Activated CD8-positive, alpha-beta T cell treated with anti-CD3 and anti-CD28 coated beads, Interleukin-2, amount 10 ng/mL, durations not matched to agents 7 days and 5 days (primary cell): ENCODE results near the gene TPRG1. TPM values are rescaled to one million over a fixed set of nuclear protein-coding genes. Genes with fewer than 3 reads are reported as not detected.

Experiments used
- ATAC-seq: fragments of 150-1000 bp; cut with Tn5 transposase; one replicate; pipeline ENCODE4 v1.10.0; 2021; ENCODE audit warnings: moderate library complexity
- CTCF ChIA-PET: fragments of 350-600 bp; sonication (Branson Sonifier 250); formaldehyde crosslinking; loops from one replicate; lab custom pipeline; 2021; ENCODE audit warnings: antibody characterized with exemption; lab: Charles Lee
- POLR2A ChIA-PET: fragments of 350-600 bp; sonication (Branson Sonifier 250); formaldehyde crosslinking; loops from one replicate; lab custom pipeline; 2021; ENCODE audit warnings: antibody characterized with exemption; lab: Charles Lee
- DNase-seq: peaks from one replicate; pipeline ENCODE4 v3.0.0-alpha.2; 2020
- H3K27ac Mint-ChIP-seq: one replicate; pipeline ENCODE4 v1.8.0; 2021; ENCODE audit warnings: mild to moderate bottlenecking, mixed read lengths
- H3K27me3 Mint-ChIP-seq: one replicate; pipeline ENCODE4 v1.8.0; 2021; ENCODE audit warnings: low read depth, mixed read lengths
- H3K36me3 Mint-ChIP-seq: one replicate; pipeline ENCODE4 v1.8.0; 2021; ENCODE audit warnings: low read depth, mixed read lengths
- H3K4me1 Mint-ChIP-seq: one replicate; pipeline ENCODE4 v1.8.0; 2021; ENCODE audit warnings: low read depth, mixed read lengths
- H3K4me3 Mint-ChIP-seq: one replicate; pipeline ENCODE4 v1.8.0; 2021; ENCODE audit warnings: mild to moderate bottlenecking, mixed read lengths
- H3K9me3 Mint-ChIP-seq: one replicate; pipeline ENCODE4 v1.8.0; 2022; ENCODE audit warnings: mixed read lengths; ENCODE audit not compliant: insufficient read depth
- total RNA-seq, 2 experiments: library from RNA; stranded (reverse); gene quantifications; one replicate each; pipeline ENCODE4 v1.2.3, GENCODE V29; 2021

Gene TPRG1
- total RNA-seq, 2 experiments from 2014 or later = 0.86 to 1.0 TPM

DNA sequence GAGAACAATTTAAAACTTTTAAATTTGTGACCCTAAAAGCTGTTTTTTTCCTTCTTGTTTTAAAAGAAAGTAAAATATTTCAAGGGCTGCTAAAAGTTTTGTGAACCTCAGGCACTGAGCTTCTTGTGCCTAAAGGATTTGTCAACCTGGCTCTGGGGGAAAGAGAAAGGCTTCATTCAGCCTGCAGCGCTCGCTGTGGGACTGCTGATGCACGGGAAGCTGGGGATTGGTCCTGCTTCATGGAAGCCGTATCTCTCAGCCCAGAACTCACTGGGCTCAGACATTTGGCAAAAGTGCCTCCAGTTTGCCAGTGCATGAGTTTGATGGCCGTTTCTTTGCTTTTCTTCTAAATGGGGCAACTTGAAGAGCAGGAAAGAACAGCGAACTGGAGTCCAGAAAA, 30.8 kb downstream of the TPRG1 start:
- POLR2A ChIA-PET = no interaction called here
- DNase-seq (no peak), ATAC-seq (no peak)
- H3K4me1 Mint-ChIP-seq = no peaks in the 10 kb centered on the region
- no peak overlapping the region for H3K27ac Mint-ChIP-seq
- no peaks in the 10 kb centered on the region for H3K9me3 Mint-ChIP-seq
- H3K4me3 Mint-ChIP-seq = no peak overlapping the region
- CTCF ChIA-PET = no interaction called here
- no peaks in the 10 kb centered on the region for H3K36me3 Mint-ChIP-seq
- H3K27me3 Mint-ChIP-seq = no peaks in the 10 kb centered on the region

DNA sequence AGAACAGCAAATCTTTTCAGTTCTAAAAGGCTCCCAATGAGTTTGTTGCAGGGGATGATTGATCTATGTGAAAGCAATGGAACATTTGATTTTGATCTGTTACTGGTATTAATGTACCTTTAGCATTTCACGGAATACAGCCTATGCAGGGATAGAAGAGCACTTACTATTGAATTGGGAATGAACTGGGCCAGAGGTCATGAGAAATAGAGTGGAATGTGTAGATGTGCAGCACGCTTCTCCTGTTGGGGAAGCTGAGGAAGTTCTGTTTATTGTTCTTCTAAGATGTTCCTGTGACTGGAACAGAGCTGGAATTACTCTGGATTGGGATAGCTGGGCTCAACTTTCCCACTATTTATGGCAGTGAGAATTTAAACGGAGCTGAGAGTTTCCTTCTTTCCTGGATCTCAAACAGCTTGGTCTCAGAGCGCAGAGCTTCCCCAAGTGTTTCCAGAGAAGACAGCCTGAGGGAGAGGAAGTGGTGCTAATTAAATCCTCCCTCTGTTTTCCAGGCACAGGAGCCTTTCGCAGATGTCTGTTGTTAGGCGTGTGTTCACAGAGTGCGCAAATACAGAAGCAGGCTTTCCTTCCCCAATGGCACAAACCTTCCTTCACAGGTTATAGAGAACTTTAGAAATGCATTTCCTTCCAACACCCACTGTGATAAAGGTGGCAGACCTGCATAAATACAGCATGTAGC, 32.5 kb downstream of the TPRG1 start:
- H3K9me3 Mint-ChIP-seq = no peaks in the 10 kb centered on the region
- no peak for DNase-seq
- H3K27ac Mint-ChIP-seq = no peak overlapping the region
- no peaks in the 10 kb centered on the region for H3K4me1 Mint-ChIP-seq
- POLR2A ChIA-PET = no interaction called here
- no peak overlapping the region for H3K4me3 Mint-ChIP-seq
- CTCF ChIA-PET = no interaction called here
- no peaks in the 10 kb centered on the region for H3K27me3 Mint-ChIP-seq
- no peaks in the 10 kb centered on the region for H3K36me3 Mint-ChIP-seq
- ATAC-seq = no peak

DNA sequence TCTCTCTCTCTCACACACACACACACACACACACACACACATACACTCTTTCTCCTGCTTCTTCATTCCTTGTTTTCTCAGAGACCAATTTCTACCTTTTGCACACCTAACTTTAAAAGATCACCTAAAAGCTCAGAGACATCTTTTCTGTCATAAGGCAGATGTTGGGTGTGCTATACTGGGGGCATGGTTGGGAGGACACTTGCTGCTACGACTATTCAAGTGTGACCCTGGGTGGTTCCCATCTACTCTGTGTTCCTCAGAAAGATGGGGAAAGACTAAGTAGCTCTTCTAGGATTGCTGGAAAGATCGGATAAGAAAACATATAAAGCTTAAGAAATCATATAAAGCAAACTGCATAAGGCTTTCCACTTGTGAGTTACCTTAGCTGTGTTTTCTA, 33.2 kb downstream of the TPRG1 start:
- Mint-ChIP-seq H3K36me3 (no peaks in the 10 kb centered on the region), H3K9me3 (no peaks in the 10 kb centered on the region), H3K4me3 (no peak overlapping the region), H3K27me3 (no peaks in the 10 kb centered on the region), H3K4me1 (no peaks in the 10 kb centered on the region), H3K27ac (no peak overlapping the region)
- ChIA-PET CTCF (interaction anchor here (1.3 kb wide), 1 partner anchor 1465 kb away, joined by 4 read pairs; no protein-coding TSS in a partner anchor), POLR2A (no interaction called here)
- DNase-seq = no peak
- no peak for ATAC-seq

DNA sequence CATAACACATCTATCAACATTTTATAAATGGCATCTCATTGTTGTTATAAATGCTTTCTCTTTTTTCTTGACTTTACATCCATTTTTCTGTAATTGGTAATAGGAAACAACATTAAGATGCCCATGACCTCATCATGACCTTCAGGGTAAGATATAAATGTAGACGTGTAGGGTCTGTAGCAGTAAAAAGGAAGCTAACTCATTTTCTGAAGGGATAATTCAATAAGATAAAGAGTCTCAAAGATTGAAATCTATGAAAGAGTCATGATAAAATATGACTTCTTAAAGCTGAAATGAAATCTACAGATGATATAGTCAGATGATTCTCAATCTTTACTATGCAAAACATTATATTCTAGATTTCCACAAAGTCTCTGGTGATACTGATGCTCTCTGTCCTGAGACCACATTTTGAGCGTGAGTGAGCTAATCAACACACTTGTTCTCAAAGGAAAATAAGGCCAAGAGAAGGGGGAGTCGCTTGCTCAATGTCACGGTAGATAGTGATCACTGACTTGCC, 38.5 kb downstream of the TPRG1 start:
- DNase-seq = no peak
- CTCF ChIA-PET = no interaction called here
- Mint-ChIP-seq H3K36me3 (no peaks in the 10 kb centered on the region), H3K4me3 (no peak overlapping the region), H3K27me3 (no peaks in the 10 kb centered on the region), H3K4me1 (no peaks in the 10 kb centered on the region), H3K27ac (no peak overlapping the region), H3K9me3 (no peaks in the 10 kb centered on the region)
- ATAC-seq = no peak
- POLR2A ChIA-PET = no interaction called here

DNA sequence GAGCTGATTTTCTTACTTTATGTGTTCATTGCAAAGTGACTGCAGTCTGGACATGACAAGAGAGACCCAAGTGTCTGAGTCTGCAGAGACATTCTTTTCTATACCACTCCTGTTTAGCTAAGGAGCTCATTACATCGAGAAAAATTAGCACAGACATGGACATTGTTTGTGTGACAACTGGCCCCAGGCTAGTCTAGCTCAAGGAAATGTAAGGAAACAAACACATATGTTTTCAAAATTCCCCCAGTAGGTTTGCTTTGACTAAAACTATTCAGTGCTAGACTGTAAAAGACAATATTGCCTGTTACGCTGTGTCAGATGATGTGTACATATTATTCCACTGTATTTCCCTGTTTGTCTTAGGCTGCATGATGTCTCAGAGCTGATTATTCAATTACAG, 40.9 kb downstream of the TPRG1 start:
- POLR2A ChIA-PET = no interaction called here

DNA sequence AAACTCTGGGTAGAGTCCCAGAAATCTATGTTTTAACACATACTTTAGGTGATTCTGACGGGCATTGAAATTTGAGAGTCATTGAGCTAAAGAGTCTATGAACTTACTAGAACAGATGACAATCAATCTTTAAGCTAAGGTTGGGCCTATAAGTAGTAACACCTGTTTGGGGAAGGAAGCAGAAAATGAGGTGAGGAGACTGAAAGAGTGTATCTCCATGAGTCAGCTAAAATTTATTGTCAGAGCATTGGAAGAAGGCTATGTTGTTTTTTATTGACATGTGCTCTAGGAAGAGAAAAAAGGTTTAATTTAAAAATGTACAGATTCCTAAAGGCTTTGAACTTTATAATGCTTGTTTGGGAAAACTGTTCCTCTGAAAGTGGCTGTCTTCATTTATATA, 42.9 kb downstream of the TPRG1 start:
- POLR2A ChIA-PET = no interaction called here

More for the DNA sequence above, 40.9 kb downstream of the TPRG1 start:
- DNase-seq = no peak
- H3K4me3 Mint-ChIP-seq = no peak overlapping the region
- no peaks in the 10 kb centered on the region for H3K36me3 Mint-ChIP-seq
- H3K9me3 Mint-ChIP-seq = no peaks in the 10 kb centered on the region
- ATAC-seq = no peak
- H3K27me3 Mint-ChIP-seq = no peaks in the 10 kb centered on the region
- H3K4me1 Mint-ChIP-seq = no peaks in the 10 kb centered on the region
- no peak overlapping the region for H3K27ac Mint-ChIP-seq
- CTCF ChIA-PET = no interaction called here

DNA sequence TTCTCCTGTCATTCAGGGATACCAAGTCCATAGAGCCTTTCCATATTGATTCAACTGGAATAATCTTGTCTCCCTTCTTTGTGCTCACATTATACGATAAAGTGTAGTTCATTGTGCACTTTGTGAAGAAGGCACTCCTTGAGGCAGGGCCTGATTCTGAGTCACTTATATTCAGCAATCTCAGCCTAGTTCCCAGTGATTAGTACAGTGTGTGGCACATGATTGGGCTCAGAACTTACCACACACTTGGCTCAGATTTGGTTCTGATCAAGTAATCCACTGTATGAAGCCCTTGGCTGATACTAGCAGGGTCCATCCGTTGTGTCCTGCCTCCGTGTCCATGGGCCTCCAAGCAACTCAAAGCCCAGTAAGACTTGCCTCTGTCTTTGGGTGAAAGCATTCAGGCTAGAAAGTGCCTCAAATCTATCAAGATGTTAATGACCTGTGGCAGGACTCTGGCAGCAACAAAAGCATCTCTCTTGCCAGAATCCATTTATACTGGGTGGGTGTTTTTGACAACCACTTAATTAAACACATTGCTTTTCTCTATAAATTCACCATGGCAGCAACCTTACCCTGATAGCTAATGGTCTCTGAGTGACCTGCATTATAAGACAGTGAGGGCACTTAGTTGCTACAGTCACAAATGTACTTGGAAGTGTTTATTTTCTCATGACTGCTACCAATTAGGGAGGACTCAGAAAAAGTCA, 51.3 kb downstream of the TPRG1 start:
- Mint-ChIP-seq H3K36me3 (no peaks in the 10 kb centered on the region), H3K27me3 (no peaks in the 10 kb centered on the region), H3K9me3 (no peaks in the 10 kb centered on the region), H3K4me3 (no peak overlapping the region), H3K27ac (no peak overlapping the region), H3K4me1 (no peaks in the 10 kb centered on the region)
- ChIA-PET POLR2A (no interaction called here), CTCF (no interaction called here)
- no peak for ATAC-seq
- DNase-seq = no peak

More for the DNA sequence above, 42.9 kb downstream of the TPRG1 start:
- Mint-ChIP-seq H3K36me3 (no peaks in the 10 kb centered on the region), H3K4me1 (no peaks in the 10 kb centered on the region), H3K4me3 (no peak overlapping the region), H3K9me3 (no peaks in the 10 kb centered on the region), H3K27me3 (no peaks in the 10 kb centered on the region), H3K27ac (no peak overlapping the region)
- no peak for DNase-seq
- ATAC-seq = no peak
- CTCF ChIA-PET = no interaction called here

DNA sequence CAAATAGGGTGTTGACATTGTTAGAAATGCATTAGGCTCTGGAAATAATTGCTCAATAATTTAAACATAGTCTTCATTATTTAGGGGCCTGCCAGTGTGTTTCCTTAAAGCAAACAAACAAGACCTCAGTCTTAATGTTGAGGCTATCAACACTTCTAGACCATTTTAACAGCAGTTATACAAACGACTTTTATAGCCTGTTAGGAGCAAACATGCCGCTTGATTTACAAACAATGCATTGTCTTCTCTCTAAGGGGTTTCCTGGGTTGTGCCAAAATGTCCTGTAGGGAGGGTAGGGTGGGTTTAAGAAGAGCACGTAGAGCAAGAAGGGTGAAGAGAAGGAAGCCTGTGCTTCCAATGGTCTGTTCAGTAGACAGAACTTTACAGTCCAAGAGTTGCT, 53.7 kb downstream of the TPRG1 start:
- no peak for DNase-seq
- no peak overlapping the region for H3K27ac Mint-ChIP-seq
- H3K36me3 Mint-ChIP-seq = no peaks in the 10 kb centered on the region
- ATAC-seq = no peak
- no peaks in the 10 kb centered on the region for H3K9me3 Mint-ChIP-seq
- ChIA-PET CTCF (no interaction called here), POLR2A (no interaction called here)
- H3K4me3 Mint-ChIP-seq = no peak overlapping the region
- peaks cover 2% of the 10 kb centered on the region for H3K4me1 Mint-ChIP-seq
- no peaks in the 10 kb centered on the region for H3K27me3 Mint-ChIP-seq

DNA sequence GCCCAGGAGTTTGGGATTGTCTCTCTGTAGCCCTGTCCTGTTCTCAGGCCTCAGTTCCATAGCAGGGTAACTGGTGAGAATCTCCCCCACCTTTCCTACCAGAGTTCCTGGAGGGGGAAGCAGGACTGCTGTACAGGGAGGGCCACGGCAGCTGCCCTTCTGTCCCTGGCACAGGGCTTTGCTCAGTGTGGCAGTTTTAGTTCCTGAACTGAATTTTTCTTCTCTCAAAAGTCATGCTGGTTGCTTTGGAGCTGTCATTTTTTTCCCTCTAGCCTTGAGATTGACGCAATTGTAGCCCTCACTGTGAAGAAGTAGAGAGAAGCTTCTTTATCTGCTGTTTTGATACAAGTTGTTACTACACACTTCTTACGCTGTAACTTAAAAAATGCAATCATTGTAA, 55.5 kb downstream of the TPRG1 start:
- Mint-ChIP-seq H3K36me3 (no peaks in the 10 kb centered on the region), H3K4me3 (no peak overlapping the region), H3K27me3 (no peaks in the 10 kb centered on the region), H3K9me3 (no peaks in the 10 kb centered on the region), H3K27ac (no peak overlapping the region), H3K4me1 (peaks cover 2% of the 10 kb centered on the region)
- no peak for ATAC-seq
- CTCF ChIA-PET = no interaction called here
- DNase-seq = no peak
- POLR2A ChIA-PET = no interaction called here

DNA sequence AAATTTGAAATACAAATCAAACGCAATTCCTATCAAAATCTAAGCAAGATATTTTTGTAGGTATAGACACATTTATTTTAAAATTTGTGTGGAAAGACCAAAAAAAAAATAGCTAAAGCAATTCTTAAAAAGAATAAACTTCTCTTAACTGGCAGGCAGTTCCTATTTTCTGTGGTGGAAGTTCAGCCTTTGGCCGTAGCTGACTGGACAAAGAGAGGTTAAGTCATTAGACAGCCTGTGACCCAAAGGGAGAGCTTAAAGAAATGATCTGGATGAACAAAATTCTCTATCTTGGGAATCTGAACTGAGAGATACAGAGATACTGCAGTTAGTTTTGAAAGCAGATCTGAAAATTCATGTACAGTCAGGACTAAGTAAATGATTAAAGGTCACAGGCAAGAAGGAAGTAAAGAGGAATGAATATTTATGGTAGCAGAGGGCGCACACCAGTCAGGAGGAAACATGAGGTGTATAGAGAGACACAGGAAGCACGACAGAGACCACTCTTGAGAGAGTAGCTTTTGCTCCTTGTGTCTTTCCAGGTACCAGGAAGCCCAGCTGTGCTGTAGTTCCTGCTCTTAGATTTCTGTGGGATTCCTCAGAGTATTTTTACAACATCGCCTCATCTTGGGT, 57.5 kb downstream of the TPRG1 start:
- CTCF ChIA-PET = interaction anchor here (1.2 kb wide), 1 partner anchor 43 kb away, joined by 4 read pairs; no protein-coding TSS in a partner anchor
- no peaks in the 10 kb centered on the region for H3K36me3 Mint-ChIP-seq
- H3K9me3 Mint-ChIP-seq = no peaks in the 10 kb centered on the region
- DNase-seq (no peak), ATAC-seq (no peak)
- POLR2A ChIA-PET = no interaction called here
- H3K4me3 Mint-ChIP-seq = no peak overlapping the region
- H3K4me1 Mint-ChIP-seq = peaks cover 2% of the 10 kb centered on the region
- no peak overlapping the region for H3K27ac Mint-ChIP-seq
- H3K27me3 Mint-ChIP-seq = no peaks in the 10 kb centered on the region

DNA sequence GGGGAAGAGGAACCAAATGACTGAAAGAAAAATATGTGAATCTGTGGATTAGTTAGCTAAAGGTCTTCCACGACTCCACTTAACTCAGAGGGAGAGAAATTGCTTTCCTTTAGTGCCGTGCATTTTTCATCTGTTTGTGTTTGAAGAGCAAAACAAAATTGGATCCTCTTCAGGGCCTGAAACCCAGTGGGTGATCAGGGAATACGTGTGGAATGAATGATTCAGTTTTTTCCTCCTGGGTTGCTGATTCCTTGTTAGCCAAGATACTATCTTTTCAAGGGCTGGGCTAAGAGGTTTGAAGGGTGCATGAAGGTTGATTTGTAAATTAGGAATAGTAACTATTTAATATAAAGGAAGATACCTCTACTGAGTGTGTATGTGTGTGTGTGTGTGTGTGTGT, 61.0 kb downstream of the TPRG1 start:
- no peaks in the 10 kb centered on the region for H3K27me3 Mint-ChIP-seq
- CTCF ChIA-PET = no interaction called here
- no peak for ATAC-seq
- no peak for DNase-seq
- H3K36me3 Mint-ChIP-seq = no peaks in the 10 kb centered on the region
- H3K27ac Mint-ChIP-seq = no peak overlapping the region
- POLR2A ChIA-PET = no interaction called here
- H3K9me3 Mint-ChIP-seq = no peaks in the 10 kb centered on the region
- peaks cover 8% of the 10 kb centered on the region for H3K4me1 Mint-ChIP-seq
- H3K4me3 Mint-ChIP-seq = no peak overlapping the region
